NB4 (cell line): ENCODE measurements around the gene DPF3.

Experiments
- CTCF ChIP-seq: IDR thresholded peaks from one replicate; pipeline ENCODE4 v1.5.1; 2012; ENCODE audit warnings: low read depth, low read length
- MYC ChIP-seq: IDR thresholded peaks from 2 replicates; pipeline ENCODE4 v1.6.1; 2011; ENCODE audit warnings: low read depth, low read length
- POLR2A ChIP-seq: IDR thresholded peaks from 2 replicates; pipeline ENCODE4 v1.6.1; 2011; ENCODE audit warnings: mild to moderate bottlenecking; ENCODE audit not compliant: insufficient read length; ENCODE audit errors: extremely low read depth
- TF ChIP-seq, protein P1 (sequence below): IDR thresholded peaks from 2 replicates; pipeline ENCODE4 v1.6.1; 2011; ENCODE audit warnings: low read depth, low read length

DNA sequence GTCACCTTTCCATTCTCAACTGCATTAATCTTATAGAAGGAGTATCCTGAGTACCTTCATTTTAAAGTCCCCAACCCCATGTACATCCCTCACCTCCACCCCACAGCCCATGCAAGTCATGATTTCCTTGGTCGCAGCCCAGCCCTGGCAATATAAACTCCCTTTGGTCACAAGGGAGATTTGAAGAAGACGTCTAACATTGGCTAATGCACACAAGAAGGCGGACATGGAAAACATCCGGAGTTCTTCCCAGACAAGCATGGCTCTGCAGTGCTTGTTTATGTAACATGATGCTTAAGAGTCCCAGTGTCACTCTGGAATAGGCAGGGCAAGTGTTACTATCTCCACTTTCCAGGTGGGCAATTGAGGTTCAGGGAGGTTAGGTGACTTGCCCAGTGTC is 277.6 kb downstream of the DPF3 start:
- TF ChIP-seq POLR2A = no peak
- TF ChIP-seq CTCF = no peak
- TF ChIP-seq MYC = no peak
- TF ChIP-seq, protein P1, sequence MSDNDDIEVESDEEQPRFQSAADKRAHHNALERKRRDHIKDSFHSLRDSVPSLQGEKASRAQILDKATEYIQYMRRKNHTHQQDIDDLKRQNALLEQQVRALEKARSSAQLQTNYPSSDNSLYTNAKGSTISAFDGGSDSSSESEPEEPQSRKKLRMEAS = no peak
